Activated B cell treated with CpG ODN at 0.5 μM for 24 hours (primary cell): ENCODE data around the gene OR52E5. TPM values are rescaled to one million over a fixed set of nuclear protein-coding genes. Genes with fewer than 3 reads are reported as not detected.

Experiments used
- ATAC-seq: fragments of 200-7000 bp; cut with Tn5 transposase; one replicate; pipeline ENCODE4 v1.10.0; 2021; ENCODE audit warnings: low read depth, mild to moderate bottlenecking, moderate library complexity
- CTCF ChIA-PET: fragments of 350-600 bp; sonication (Branson Sonifier 250); formaldehyde crosslinking; loops from one replicate; lab custom pipeline; 2021; ENCODE audit warnings: antibody characterized with exemption; lab: Charles Lee
- POLR2A ChIA-PET: fragments of 350-600 bp; sonication (Branson Sonifier 250); formaldehyde crosslinking; loops from one replicate; lab custom pipeline; 2021; ENCODE audit warnings: antibody characterized with exemption; lab: Charles Lee
- DNase-seq: peaks from one replicate; pipeline ENCODE4 v3.0.0; 2022
- H3K27ac Mint-ChIP-seq: one replicate; pipeline ENCODE4 v1.8.0; 2020; ENCODE audit warnings: mixed read lengths
- H3K27me3 Mint-ChIP-seq: one replicate; pipeline ENCODE4 v1.8.0; 2021; ENCODE audit warnings: mixed read lengths
- H3K36me3 Mint-ChIP-seq: one replicate; pipeline ENCODE4 v1.8.0; 2021; ENCODE audit warnings: low read depth, mixed read lengths
- H3K4me1 Mint-ChIP-seq: one replicate; pipeline ENCODE4 v1.8.0; 2021; ENCODE audit warnings: mixed read lengths
- H3K4me3 Mint-ChIP-seq: one replicate; pipeline ENCODE4 v1.8.0; 2020; ENCODE audit warnings: mild to moderate bottlenecking, mixed read lengths
- H3K9me3 Mint-ChIP-seq: one replicate; pipeline ENCODE4 v1.8.0; 2020; ENCODE audit warnings: mixed read lengths
- intact Hi-C: fragments of 100-400 bp; cut with micrococcal nuclease; formaldehyde crosslinking; loops from one replicate; pipeline ENCODE4 v1.15.1; 2024
- total RNA-seq: library from RNA; stranded (reverse); gene quantifications from 2 replicates; pipeline ENCODE4 v1.2.3, GENCODE V29; 2022
- TF ChIP-seq, protein P1 (sequence below): fragments of 200-600 bp; IDR thresholded peaks from one replicate; pipeline ENCODE4 v1.8.0; 2022; ENCODE audit warnings: antibody characterized with exemption, mild to moderate bottlenecking

Gene OR52E5
- total RNA-seq, 1 donor from 2014 or later = not detected

DNA sequence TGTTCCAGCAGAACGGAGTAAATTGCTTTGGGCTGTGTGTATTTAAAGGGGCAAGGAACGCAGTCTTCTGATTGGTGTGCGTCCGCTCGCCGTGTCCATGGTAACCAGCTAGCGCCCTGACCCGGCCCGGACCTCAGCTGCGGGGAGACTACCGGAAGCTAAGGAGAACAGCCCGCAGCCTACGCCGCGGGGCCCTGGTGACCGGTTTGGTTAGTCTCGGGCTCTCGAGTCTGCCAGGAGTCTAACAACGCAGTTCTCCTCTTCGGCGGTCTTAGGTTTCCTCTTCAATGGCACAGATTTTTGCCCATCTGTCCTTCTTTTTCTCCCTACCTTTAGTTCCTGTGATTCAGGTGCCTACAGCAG, 45.6 kb downstream of the OR52E5 start:
- TF ChIP-seq, protein P1, sequence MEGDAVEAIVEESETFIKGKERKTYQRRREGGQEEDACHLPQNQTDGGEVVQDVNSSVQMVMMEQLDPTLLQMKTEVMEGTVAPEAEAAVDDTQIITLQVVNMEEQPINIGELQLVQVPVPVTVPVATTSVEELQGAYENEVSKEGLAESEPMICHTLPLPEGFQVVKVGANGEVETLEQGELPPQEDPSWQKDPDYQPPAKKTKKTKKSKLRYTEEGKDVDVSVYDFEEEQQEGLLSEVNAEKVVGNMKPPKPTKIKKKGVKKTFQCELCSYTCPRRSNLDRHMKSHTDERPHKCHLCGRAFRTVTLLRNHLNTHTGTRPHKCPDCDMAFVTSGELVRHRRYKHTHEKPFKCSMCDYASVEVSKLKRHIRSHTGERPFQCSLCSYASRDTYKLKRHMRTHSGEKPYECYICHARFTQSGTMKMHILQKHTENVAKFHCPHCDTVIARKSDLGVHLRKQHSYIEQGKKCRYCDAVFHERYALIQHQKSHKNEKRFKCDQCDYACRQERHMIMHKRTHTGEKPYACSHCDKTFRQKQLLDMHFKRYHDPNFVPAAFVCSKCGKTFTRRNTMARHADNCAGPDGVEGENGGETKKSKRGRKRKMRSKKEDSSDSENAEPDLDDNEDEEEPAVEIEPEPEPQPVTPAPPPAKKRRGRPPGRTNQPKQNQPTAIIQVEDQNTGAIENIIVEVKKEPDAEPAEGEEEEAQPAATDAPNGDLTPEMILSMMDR = no peak
- no peaks in the 10 kb centered on the region for H3K36me3 Mint-ChIP-seq
- no peak overlapping the region for H3K27ac Mint-ChIP-seq
- ChIA-PET POLR2A (no interaction called here), CTCF (no interaction called here)
- no peak for DNase-seq
- no peaks in the 10 kb centered on the region for H3K4me1 Mint-ChIP-seq
- H3K27me3 Mint-ChIP-seq = peaks cover 5% of the 10 kb centered on the region
- no peak overlapping the region for H3K4me3 Mint-ChIP-seq
- no peaks in the 10 kb centered on the region for H3K9me3 Mint-ChIP-seq
- ATAC-seq = no peak
- intact Hi-C loops = no loop called here

- intact Hi-C loops = no loop called here
- no peaks in the 10 kb centered on the region for H3K4me1 Mint-ChIP-seq
- H3K36me3 Mint-ChIP-seq = no peaks in the 10 kb centered on the region
- peaks cover 7% of the 10 kb centered on the region for H3K27me3 Mint-ChIP-seq
- DNase-seq (no peak), ATAC-seq (no peak)
- TF ChIP-seq, protein P1 = no peak
- ChIA-PET POLR2A (no interaction called here), CTCF (no interaction called here)
- H3K27ac Mint-ChIP-seq = no peak overlapping the region
- H3K9me3 Mint-ChIP-seq = no peaks in the 10 kb centered on the region
- no peak overlapping the region for H3K4me3 Mint-ChIP-seq
Observed at GRCh38 chr11:5940748-5941147, 47.7 kb downstream of the OR52E5 start.

DNA sequence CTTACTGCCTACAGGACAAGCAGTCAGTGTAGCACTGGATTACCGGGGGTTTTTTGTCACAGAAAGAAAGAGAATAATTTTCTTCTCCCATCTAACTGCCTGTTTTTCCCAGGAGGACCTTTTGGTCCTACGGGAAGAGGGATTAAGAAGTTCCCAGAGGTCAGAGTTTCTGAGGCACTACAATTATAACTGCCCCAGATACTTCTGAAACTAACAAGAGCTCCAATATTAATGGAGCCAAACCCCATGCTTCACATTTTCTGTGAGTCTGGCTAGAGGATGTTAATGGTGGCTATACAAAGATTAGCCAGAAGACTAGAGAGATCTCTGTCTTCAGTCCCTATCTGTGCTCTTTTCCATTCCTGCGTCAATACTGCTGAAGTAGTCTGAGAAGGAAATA, 48.9 kb downstream of the OR52E5 start, which contains the start of gene OR56A3:
Gene OR56A3, plus strand, starts transcription at position 301 of the 400 bp plus-strand sequence. CDS start 5,096 bp downstream, outside the sequence.
- no peak for ATAC-seq
- Mint-ChIP-seq H3K9me3 (no peaks in the 10 kb centered on the region), H3K27me3 (peaks cover 7% of the 10 kb centered on the region), H3K4me3 (no peak within 1 kb of the TSS), H3K36me3 (no peaks in the 10 kb centered on the region), H3K4me1 (no peaks in the 10 kb centered on the region), H3K27ac (no peak within 1 kb of the TSS)
- ChIA-PET POLR2A (no interaction called here), CTCF (no interaction called here)
- TF ChIP-seq, protein P1 = no peak
- intact Hi-C loops = no loop called here
- DNase-seq = no peak

Other genes with a start within 250 kb of the OR52E5 start
- gene TRIM5, start 208.1 kb upstream of the OR52E5 start, total RNA-seq = 34.3 and 36.3 TPM in 2 replicates
- 244 and 255 TPM in 2 replicates for gene TRIM22, start 203.4 kb upstream of the OR52E5 start, total RNA-seq
- 0.64 and 0.84 TPM in 2 replicates for gene OR56B1, start 156.8 kb upstream of the OR52E5 start, total RNA-seq
- gene OR52N4, start 139.0 kb upstream of the OR52E5 start, total RNA-seq = 1.1 and 2.2 TPM in 2 replicates
- not detected in 2 replicates for gene OR52N5, start 109.9 kb upstream of the OR52E5 start, total RNA-seq
- gene OR52N1, start 101.9 kb upstream of the OR52E5 start, total RNA-seq = not detected in 2 replicates
- gene OR52N2, start 84.3 kb upstream of the OR52E5 start, total RNA-seq = not detected in 2 replicates
- not detected in 2 replicates for gene OR52E6, start 51.3 kb upstream of the OR52E5 start, total RNA-seq
- not detected in 2 replicates for gene OR52E8, start 35.5 kb upstream of the OR52E5 start, total RNA-seq
- gene OR52E4, start 12.6 kb upstream of the OR52E5 start, total RNA-seq = not detected in 2 replicates
- gene OR56A3, start 49.0 kb downstream of the OR52E5 start, total RNA-seq = not detected in 2 replicates
- not detected in 2 replicates for gene OR56A5, start 75.3 kb downstream of the OR52E5 start, total RNA-seq
- not detected in 2 replicates for gene OR52L1, start 93.8 kb downstream of the OR52E5 start, total RNA-seq
- not detected in 2 replicates for gene OR56A4, start 113.7 kb downstream of the OR52E5 start, total RNA-seq
- not detected in 2 replicates for gene OR56A1, start 137.6 kb downstream of the OR52E5 start, total RNA-seq
- gene OR56B4, start 214.5 kb downstream of the OR52E5 start, total RNA-seq = not detected in 2 replicates